AML-193 (cell line): ENCODE measurements around the gene RHBDF2.
"Not testable (repeated sequence)": the region's sequence is repeated elsewhere in the genome, so short reads cannot be mapped to it uniquely, and the experiment has no call there.

Source experiments
- DNase-seq, 2 experiments: peaks; one replicate each; lab custom pipeline; 2025; lab: John Stamatoyannopoulos, UW

The RHBDF2 gene

DNA sequence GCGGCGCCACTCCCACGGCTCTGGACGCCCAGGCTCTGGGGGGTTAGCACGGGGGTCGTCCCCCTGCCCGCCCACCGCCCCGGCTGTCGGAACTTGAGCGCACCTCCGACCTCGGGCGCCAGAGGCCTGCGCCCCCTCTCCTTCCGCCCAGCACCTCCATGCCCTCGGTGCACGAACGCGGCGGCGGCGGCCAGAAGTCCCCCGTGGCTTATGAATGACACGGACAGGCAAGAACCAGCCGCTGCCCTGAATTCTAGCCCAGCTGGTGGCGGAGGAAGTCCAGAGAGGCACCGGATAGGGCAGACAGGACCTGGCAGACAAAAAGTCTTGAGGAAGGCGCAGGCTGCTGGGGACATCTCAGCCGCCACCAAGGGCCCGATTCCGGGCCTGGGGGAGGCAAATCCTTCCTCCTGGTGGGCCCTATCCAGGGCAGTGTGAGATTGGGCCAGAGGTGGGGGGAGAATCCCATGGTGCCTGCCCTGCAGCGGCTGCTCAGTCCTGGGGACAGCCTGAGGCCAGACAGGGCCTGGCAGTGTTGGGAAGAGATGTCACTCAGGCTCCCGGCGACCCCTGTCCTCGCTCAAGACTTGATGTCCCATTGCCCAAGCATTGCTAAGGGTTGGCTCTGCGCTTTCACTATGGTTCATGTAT lies 37.2 kb upstream of the RHBDF2 start:
- DNase-seq = no peak

DNA sequence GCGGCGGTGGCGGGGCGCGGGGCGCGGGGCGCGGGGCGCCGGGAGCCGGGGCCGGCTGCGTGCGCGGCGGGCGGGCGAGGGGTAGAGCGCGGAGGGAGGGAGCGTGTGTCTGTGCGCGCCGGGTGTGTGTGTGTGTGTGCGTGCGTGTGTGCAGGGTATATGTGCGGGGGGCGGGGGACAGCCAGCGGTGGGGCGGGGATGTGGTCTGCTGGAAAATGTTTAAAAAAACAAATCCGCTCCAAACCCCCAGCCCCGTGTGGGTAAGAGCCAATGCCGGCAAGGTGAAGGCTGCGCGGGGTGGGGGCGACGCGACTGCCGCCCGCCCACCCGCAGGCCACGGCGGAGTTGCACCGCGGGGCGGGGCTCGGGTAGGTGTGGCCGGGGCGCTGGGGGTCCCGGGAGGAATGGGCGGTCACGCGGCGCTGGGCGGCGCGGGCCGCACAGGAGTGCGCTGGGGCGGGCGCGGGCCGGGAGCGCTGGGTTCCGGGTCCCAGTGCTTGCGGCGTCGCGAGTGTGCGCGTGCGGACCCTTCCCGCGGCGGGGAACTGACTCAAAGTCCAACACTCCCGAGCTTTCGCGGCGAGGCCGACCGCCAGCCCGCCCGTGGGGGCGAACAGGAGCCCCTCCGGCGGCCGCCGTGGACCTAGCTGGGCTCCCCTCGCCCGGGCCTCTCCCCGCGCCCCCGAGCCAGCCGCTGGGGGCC lies 36.5 kb upstream of the RHBDF2 start, which contains the start of gene CYGB:
Gene CYGB, minus strand, starts transcription at position 132 of the 703 bp plus-strand sequence. CDS start 167 bp downstream, outside the sequence.
- no peak for DNase-seq

DNA sequence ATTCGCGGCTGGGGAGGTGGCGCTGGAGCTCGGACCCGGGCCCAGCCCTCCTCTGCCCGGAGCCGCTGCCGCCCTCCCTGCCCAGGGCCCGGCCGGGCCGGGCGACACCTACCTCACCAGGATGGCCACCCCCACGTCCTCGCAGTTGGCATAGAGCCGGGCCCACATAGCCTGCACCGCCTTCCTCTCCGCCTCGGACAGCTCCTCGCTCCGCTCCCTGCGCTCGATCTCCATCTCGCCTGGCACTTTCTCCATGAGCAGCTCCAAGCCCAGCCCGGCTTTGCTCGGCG lies 36.0 kb upstream of the RHBDF2 start:
- no peak for DNase-seq

DNA sequence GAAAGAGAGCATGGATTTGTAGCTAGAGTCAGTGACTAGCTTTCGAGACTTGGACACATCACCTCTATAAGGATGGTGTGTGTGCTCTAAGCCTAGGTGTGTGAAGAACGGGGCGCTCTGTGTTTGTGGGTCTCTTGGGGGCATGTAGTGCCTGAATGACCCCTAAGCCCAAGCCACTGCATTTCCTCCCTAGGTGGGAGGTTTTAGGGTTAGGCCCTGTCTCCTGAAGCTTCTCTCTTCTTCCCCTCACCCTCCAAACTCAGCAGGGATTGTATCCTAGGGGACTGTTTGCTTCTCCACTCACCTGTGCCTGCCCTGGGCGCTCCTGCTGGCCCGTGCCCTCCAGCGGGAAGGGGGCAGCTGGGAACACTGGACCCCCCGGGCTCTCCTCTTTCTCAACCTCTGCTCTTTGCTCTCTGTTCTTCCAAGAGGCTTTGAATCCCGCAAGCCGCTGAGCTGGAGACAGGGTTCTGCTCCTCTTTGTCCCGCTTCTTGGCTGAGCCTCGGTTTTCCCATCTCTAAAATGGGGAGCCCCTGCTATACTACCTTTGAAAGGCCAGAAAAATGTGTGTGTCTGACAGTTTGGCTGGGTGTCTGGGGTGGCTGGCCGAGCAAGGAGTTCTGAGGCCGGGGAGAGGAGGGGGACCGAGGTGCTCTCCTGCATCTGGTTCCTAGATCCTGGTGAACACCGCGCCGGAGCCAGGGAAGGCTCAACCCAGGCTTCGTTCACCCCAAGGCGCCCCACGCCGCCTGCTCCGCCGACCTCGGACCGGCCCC lies 35.5 kb upstream of the RHBDF2 start:
- no peak for DNase-seq

DNA sequence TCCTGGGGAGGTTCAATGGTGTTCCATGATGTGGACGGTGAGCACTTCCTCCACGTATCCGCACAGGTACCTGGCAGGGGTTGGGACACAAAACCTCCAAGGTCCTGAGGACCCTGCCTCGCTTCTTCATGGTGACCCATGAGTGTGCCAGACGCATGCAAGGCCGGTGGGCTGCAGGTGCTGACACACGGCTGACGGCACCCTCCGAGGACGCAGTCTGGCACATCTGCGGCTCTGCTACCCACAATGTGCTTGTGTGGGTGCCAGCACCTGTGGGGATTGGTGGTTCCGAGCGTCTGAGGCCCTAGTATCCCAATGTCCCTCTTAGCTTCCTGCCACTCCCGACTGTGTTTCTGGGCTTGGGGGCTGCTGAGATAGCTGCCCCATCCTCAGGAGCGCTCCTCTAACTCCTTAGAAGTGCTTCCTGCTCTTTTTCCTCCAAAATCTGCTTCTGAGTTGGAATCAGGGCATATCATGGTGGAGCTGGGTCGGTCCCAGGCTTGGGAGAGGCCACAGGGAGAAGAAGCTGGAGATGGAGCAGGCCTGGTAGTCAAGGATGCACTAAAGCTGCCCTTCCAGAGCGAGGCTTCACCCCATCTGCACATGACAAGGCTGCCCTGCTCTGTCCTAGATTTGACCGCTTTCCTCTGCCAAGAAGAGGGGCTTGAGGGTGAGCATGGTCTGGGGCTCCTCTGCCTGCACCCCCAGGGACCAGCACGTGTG lies 34.7 kb upstream of the RHBDF2 start:
- DNase-seq = no peak

DNA sequence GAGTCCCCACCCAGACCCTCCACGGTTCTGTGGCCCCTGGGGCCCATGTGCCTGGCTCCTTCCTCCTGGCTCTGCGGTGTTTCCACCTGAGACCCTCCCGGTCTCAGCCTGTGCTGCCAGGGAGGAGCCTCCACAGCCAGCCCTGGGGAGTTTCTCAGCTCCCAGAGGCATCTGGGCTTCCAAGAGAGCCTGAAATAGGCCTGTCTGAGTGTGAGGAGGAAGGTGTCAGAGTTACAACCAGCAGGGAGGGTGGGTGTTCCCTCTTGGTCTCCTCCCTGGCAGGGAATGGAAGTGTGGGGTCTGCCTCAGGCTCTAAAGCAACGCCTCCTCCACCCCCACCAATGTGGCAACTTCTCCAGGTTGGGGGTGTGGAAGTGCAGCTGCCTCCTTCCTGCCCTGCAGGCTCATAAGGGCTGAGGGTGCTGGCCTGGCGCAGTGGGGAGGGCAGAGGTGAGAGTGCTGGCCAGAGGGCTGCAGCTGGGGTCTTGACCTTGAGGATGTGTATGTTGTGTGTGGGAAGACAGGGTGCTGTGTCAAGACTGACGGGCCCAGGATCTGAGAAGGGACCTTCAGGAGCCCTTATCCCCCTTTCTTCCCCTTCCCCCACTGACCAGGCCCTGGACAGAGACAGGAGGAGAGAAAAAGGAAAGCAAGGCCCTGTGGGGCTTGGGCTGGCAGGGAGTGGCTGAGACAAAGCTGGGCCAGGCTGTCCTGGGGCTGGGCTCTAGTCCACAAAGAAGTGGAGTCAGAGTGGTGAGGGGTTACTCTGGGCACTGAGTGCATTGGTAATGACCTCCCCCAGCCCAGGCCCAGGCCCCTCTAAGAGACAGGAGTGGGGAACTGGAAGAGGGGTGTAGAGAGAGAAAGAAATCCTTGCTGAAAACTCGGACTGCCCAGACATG lies 33.9 kb upstream of the RHBDF2 start:
- DNase-seq = no peak

DNA sequence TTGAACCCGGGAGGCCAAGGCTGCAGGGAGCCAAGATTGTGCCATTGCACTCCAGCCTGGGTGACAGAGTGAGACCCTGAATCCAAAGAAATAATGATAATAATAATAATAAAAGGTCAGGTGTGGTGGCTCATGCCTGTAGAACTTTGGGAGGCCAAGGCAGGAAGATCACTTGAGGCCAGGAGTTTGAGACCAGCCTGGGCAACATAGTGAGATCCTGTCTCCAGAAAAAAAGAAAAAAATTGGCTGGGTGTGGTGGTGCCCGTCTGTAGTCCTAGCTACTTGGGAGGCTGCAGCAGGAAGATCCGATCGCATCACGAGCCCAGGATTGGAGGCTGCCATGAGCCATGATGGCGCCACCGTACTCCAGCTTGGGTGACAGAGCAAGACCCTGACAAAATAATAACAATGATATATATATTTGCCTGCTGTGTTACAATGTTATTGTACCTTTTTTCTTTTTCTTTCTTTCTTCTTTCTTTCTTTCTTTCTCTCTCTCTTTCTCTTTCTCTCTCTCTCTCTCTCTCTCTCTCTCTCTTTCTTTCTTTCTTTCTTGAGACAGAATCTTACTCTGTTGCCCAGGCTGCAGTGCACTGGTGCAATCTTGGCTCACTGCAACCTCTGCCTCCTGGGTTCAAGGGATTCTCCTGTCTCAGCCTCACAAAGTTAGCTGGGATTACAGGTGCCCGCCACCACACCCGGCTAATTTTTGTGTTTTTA lies 32.6 kb upstream of the RHBDF2 start:
- not testable (repeated sequence) for DNase-seq

DNA sequence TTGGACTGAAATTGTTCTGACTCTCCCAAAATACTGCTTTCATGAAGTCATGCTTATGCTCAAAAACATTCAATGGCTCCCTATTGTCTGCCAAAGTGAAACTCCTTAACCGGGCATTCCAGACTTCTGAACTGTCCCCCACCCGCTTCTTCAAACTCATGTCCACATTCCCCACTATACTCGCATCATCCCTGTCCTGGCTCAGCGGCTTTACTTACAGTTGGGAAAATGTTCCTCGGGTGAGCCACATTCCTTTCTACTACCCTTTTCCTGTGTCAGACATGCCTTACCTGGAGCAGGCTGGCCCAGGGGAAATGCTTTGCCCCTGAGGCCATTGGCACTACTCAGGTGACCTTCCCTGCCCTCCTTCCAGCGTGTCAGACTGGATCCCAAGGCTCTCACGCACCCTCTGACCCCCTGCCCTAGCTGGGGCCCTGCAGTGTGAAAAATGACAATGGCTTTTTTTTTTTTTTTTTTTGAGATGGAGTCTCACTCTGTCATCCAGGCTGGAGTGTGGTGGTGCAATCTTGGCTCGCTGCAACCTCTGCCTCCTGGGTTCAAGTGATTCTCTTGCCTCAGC lies 30.9 kb upstream of the RHBDF2 start:
- no peak for DNase-seq

DNA sequence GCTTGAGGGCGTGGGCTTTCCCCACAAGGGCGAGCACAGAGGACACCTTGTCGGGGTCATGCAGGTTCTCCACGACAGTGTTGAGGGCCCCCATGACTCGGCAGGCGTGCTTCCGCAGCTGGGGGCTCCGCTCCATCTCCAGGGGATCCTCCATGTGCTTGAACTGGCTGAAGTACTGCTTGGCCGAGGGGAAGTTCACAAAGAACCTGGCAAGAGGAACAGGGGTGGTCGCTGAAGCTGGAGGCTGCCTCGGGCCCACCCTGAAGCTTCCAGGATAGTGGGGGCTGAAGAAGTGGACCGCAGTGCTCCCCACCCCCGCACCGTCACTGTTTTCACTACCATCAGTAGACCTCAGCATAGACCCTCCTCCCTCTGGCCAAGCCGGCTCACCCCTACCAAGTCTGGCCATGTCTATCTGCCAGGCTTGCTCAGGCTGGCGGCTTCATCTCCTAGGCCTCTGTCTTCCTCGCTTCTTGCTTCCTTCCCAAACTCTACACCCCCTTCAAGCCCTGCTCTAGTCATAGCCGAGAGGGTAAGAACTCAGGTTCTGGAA lies 30.3 kb upstream of the RHBDF2 start:
- no peak for DNase-seq

DNA sequence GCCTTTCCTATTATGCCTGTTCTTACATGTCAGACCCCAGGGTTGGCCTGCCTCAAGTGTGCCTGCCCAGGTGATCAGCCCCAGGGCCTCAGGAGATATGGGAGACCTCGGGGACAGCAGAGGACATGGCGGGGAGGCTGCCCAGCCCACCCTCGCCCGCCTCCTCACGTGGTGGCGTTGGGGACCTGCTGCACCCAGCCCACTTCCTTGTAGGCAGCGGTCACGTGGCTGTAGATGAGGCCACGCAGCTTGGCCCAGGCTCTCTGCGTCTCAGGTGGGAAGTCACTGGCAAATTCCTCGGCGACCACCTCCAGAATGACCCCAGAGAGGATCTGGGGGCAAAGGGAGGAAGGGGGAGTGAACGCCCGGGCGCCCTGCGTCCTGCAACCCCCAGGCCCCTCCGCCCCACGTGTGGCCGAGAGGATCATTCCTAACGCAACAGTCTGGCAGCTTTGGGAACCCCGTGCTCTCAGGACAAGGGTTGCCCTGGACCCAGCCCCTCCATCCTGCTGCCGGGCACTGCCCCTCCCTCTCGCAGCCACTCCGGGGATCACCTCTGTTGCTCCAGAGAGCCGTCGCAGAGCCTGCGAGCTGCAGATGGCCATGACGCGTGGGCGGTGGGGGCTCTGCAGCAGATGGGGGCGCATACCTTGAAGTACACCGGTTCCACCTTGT lies 29.7 kb upstream of the RHBDF2 start:
- no peak for DNase-seq

DNA sequence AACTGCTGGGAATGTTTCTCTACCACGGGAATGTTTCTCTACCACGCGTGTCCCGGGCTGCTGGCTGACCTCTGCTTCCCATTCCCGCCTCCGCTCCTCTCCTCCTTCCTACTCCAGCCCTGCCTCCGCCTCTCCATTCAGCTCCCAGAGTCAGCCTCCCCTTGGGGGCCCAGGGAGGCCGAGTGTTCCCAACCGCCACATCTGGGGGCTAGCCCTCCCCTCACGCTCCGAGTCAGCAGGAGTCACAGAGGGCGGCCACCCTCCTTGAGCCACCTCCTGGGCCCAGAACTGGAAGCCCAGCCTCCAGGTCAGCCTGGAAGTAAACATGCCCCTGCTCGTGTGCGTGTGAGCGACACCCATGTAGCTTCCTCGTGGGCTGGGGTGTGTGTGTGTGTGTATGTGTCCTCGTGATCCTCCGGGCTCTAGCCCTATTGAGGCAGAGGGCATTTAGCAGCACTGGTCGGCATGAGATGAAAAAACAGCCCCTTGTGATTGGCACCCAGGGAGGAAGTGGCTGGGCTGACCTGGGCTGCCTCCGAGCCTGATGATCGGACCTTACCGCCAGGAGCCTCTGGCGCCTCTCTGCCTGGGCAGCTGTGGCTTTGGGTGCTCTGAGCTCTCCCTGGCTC lies 29.0 kb upstream of the RHBDF2 start:
- DNase-seq = no peak

DNA sequence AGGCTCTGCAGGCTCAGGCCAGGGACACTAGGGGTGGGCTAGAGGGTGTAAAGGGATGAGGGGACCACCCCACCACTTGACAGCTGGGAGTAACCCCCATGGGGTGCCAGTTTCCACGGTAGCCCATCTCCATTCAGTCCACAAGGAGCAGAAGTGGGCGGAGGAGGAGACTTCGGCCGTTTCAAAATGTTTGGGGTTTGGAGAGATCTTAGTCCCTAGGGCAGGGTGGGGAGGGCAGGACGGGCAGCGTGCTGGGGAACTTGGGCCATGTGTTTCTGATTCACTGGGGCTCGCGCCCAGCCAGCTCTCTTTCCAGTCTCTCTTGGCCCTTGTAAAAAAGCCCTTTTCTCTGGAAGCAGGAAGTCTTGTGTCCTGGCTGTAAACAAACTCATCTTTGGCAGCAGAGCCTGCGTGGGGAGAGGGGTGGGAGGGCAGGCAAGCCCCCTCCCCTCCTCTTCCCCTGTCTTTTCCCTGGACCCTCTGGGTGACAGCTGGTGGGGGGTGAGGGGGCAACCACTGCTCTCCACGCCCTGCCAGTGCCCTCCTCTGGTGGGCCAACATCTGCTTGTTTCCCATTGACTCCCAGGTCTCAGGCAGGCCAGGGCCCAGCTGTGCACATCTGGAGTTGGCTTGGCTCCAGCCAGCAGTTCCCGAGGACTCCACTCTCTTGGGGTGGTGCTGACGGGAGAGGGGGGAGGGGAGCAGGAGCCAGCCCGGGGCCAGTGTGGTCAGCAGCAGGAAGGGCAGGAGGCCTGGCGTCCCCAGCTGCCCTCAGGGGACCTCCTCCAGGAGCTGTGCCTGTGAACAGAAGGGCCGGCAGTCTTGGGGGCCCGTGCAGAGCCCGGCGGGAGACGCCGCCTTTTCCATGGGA lies 28.2 kb upstream of the RHBDF2 start:
- DNase-seq = no peak

DNA sequence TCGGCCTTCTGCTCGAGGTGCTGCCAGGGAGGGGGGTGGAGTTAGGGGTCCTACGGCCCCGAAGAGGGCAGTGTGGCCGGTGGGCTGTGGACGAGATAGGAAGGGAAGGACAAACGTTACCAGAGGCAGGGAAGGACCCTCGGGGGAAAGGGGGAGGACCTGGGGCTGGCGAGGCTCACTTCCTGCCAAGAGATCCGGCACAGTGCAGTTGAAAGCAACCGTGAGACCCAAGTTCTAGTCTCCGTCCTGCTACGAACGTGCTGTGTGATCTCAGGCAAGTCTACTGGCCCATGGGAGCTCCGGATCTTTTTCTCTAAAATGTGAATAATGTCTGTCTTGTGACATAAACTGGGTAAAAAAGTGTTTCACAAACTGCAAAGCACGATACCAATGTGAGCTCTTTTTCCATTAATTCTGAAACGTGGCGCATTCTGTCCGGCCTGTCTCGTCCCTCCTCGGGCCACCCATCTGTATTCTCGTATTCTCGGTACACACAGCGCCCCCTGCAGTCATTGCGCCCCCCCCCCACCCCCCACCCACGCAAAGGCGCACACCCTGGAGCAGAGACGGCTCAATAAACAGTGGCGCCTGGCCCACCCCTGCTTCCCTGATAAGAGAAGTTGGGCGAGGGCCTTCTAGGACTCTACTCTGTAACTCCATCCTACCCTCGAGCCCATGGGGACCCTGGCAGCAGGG lies 27.5 kb upstream of the RHBDF2 start:
- DNase-seq = no peak

DNA sequence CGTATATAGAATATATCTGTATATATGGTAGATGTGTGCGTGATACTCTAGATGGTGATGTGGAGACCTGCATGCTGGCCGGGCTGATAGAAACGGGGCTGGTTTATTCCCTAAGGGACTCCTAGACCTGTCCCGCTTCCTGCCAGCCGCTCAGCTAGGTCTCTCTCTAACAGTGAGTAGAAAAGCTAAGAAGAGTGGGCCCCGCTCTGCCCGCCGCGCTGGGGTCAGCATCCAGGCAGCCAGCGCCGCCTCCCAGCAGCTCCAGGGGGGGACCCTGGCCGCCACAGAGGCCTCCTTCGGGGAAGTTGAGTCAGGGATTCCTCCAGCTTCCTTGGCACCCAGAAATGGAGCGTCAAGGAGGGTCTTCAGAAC lies 26.9 kb upstream of the RHBDF2 start:
- no peak for DNase-seq

DNA sequence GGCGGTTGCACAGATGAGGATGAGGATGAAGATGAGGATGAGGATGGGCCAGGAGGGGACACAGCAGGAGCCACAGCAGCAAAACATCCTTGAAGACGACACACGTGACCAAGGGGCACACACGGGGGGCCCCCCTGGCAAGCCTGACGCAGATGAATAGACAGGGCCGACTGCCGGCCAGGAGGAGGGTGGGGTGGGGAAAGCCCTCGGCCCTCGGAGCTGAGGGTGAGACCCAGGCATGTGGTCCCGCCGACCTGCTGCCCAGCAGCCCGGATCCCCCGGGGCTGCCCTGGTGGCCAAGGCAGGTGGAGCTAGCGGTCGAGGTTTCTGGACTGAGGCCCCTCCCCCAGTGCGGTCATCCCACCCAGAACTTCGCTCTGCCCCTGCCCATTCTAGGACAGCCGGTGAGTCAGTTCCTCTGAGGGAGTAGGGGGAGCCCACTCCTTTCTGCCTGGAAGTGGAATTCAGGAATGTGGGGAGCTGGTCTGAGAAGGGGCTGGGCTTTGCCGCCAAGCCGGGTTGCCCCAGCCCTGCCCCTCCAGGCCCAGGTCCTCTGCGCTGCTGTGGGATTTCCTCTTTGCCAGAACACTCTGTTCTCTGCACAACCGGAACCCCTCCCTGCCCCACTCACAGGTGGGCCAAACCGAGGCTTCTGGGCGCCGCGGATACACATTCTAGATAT lies 26.3 kb upstream of the RHBDF2 start:
- DNase-seq = no peak

DNA sequence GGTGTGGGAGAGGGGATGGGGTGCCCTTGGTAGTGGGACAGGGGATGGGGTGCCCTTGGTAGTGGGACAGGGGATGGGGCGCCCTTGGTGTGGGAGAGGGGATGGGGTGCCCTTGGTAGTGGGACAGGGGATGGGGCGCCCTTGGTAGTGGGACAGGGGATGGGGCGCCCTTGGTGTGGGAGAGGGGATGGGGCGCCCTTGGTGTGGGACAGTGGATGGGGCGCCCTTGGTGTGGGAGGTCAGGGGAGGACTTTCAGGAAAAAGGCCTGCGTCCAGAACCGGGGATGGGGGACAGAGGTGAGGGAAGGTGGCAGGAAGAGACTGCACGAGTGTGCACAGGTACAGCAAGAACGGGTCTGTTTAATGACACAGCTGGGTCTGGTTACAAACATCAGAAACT lies 25.8 kb upstream of the RHBDF2 start:
- not testable (repeated sequence) for DNase-seq

DNA sequence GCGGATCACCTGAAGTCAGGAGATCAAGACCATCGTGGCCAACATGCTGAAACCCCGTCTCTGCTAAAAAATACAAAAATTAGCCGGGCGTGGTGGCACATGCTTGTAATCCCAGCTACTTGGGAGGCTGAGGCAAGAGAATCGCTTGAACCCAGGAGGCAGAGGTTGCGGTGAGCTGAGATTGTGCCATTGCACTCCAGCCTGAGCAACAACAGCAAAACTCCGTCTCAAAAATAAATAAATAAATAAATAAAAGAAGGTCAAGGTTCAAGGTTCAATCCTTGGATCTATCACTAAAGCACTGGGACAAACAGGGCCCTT lies 24.2 kb upstream of the RHBDF2 start:
- not testable (repeated sequence) for DNase-seq
